Measurements from ENCODE around the gene TECTB.

Gene TECTB

DNA sequence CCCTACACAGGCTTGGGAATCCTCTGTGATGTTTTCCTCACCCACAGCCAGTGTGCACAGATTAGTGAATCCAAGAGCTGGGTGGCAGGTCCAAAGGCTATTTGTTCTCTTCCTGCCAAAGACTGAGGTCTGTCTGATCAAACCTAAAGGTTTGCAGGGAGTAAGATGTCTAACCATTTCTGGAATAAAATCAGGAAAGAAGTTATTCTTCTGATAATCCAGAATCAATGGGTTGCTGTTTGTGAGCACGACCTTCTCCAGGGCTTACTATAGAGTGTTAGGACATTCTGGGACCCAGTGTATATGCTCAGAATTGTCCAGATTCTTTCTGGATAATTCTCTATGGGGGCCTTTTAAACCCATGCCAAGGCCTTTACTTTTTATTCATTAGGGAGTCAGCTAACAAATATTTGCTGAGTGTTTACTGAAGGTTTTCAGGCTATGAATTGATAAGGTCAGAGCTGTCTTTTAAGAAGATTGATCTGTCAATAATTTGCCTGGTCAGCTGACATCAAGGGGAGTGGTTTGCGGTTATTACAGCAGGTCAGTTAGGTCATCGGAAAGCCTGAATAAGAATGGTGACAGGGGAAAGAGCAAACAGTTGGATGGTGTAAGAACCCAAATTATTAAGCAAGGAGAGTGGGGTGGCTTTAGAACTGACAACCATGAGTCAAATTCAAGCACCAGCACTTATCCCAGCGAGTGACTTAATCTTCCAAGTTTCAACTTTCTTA lies 7.5 kb upstream of the TECTB start:
- no peak for DNase-seq

DNA sequence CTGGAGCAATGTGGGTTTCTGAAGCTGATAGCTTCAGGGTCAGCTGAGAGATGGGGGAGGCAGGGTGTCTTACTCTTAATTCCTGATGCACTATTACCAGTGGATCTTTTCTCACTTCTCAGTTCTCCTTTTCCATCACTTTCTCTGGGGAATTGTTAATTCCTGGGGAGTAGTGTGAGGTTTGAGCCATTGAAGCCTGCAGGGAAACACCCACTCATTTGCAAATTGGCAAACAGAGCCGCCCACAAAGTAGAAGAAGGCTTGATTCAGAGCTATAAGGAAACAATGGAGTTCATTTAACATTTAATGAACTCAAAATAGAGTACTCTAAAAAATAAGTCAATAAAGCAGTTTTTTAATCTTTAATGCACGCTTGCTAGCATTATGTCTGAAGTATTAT lies 4.3 kb upstream of the TECTB start:
- DNase-seq, result no peak

DNA sequence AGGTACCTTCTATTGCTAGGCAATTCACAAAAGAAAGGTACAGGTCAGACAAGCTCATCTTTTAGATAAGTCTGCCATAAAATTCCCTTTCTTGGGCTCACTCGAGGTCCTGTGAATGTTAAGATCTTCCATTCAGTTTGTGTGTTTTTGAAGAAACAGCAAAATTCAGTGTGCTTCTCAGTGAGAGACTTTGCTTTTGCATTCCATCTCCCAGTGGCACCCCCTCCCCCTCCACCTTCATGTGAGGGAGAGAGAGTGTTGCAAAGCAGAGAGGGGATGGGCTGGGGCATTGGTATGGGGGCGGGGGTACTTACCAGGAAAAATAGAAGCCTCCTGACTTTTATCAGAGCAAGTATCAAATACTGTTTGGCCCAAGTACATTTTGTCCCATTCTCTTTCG lies 3.8 kb upstream of the TECTB start:
- no peak for DNase-seq

DNA sequence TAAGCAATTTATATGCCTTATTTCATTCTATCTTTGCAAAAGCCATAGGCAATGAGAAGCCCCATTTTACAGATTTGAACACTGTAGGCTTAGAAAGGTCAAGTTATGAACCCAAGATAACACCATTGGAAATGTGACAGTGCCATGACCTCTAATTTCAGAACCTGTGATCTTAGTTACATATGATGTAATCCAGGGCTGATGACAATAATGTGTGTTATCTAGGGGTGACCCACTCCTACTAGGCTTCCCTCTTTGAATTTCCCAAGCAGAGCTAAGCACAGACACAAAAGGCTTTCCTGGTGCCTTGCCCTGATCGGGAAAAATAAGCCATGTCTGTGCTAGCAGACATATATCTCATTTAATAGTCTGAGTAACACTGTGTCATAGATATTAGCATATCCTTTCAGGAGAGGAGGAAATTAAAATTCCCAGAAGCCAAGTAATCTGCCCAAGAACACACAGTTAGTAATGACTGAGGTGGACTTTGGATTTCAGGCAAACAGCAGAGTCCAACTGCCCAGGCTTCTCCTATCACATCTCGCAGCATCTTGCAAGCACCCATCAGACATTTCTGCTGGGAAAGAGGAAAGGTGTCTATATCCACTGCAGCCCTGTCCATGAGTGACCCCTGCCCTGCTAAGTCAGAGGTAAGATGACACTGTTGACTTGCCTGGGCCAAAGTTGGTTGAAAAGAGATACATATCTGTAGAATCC lies 2.8 kb upstream of the TECTB start:
- no peak for DNase-seq

DNA sequence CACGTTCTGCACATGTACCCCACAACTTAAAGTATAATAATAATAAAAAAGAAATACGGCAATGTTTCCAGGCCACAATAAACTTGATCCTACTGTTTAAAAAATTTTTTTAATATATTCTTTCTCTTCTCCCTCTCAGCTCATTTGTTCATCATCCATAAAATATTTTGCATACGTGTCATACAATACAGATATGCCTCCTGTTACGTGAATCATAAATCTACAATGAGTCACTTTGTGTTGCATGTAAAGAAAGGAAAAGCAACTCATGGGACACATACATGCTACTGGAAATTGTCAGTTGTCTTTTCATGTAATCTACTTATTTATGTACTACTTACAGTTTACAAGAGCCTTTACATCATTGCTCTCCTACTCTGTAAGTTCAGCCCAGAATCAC lies 1.1 kb upstream of the TECTB start:
- no peak for DNase-seq

DNA sequence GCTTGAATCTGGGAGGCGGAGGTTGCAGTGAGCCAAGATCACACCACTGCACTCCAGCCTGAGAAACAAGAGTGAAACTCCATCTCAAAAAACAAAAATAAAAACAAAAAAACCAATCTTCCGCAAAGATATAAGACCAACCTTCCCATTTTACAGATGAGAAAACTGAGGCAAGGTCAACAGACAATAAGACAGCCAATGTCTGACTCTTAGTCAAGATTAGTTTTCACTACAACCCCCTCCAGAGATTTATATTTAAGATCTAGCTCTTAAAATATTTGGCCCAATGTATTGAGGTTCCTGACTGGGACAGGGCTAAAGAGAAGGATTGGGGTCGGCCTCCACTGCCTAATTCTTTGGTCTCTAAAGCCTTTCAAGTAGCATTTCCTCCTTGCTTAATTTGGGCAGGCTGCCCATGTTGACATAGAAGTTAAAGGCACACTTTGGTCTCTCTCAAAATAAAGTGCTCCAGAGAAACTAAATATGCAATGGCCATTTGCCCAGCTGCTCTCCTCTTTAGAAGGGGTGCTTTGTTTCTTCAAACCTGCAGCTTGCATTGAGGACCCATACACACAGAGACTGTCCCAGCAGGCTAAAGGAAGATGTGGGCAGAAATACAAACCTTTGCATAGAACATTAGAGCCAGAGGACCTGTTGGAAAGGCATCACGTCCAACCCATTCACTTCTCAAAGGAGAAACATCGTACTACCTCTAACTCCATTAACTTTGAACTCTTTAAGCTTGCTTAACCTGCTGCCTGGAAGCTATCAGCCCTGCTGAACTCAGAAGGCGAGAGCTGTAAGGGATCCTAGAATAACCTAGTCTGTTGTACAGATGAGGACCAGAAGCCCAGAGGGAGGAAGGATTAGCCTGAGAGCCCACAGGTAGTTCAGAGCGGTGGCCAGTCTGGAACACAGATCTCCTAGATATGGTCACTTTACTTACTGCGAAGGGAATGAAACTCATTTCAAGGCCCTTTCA lies 3.9 kb downstream of the TECTB start:
- DNase-seq, result no peak

DNA sequence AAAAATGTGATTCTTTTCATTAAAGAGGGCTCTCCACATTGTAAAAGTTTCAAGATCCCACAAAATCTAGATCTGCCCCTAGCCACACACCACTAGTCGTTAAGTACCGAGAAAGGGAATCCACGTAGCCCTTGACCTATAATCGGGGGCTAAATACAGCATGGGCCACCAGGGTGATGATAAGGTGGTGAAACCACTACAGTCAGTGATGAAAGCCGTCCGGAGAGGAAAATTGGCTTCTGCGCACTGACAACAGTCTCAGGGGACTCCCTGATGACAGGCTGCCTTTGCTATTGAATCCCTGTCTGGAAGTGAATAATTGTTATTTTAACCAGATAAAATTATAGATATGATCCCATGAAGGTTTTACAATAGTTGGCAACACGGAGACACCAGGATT lies 4.6 kb downstream of the TECTB start:
- no peak for DNase-seq

DNA sequence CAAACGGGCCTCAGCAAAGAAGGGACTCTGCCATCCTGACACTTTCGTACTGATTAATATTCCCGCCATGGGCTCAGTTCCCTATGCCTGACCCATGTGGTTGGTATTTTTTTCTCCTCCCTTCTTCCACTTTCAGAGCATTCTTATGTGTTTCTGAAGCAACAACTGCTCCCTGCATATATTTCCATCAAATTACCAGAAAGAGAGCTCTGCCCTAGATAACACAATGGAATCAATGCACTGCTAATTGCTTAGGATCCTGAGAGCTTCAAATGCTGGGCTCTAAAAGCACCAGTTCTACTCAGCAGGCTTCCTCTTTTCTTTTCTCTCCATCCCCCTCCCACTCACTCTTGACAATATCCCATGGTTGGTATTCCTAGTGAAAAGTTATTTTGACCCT lies 5.3 kb downstream of the TECTB start:
- DNase-seq, result no peak

DNA sequence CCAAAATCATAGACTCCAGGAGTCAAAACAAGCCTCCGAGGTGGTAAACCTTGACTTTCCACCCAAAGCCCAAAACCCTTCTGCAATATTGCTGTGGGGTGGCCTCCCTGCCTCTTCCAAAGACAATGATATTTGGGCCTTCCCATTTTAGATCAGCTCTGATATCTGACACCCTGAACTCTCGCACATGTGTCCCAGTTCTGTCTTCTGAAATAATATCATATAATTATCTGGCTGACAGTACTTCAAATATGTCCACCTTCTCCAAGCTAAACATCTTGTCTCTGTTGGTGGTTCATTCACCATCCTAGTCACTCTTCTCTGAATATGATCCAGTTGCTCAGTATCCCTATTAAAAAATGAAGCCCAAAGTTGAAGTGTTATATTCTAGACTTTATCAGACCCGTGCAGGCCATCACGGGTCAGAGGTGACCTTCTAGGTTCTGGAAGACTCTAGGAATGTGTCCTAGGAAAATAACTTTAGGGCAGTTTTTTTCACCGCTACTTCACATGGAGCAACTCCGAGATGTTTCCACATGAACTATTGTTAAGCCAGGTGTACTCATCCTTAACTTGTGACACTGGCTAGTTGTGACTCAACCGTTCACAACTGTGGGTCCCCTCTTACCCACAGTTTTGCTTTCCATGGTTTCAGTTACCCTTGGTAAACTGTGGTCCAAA lies 6.3 kb downstream of the TECTB start:
- no peak for DNase-seq

DNA sequence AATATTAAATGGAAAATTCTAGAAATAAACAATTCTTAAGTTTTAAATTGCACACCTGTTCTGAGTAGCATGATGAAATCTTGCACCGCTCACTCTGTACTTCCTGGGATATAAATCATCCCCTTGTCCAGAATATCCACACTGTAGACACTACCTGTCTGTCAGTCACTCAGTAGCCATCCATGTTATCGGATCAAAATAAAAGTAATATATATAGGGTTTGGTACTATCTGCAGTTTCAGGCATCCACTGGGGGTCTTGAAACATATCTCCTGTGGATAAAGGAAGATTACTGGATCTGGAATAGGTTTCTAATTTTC lies 6.8 kb downstream of the TECTB start:
- no peak for DNase-seq

DNA sequence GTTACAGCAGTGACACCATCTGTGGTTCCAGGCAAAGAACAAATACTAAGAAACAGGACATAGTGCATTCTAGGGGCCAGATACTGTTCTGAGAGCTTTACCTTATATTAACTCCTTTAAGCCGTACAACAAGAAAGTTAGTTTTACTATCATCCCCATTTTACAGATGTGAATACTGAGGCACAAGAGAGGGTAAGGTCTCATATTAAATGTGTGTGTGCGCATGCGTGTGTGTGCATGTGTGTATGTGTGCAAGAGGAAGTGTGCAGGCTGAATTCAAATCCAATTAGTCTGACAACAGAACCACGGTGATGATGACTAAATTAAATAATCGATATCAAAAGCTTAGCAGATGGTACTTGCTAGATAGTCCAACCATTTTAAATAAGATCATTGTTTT lies 11.0 kb downstream of the TECTB start:
- no peak for DNase-seq

DNA sequence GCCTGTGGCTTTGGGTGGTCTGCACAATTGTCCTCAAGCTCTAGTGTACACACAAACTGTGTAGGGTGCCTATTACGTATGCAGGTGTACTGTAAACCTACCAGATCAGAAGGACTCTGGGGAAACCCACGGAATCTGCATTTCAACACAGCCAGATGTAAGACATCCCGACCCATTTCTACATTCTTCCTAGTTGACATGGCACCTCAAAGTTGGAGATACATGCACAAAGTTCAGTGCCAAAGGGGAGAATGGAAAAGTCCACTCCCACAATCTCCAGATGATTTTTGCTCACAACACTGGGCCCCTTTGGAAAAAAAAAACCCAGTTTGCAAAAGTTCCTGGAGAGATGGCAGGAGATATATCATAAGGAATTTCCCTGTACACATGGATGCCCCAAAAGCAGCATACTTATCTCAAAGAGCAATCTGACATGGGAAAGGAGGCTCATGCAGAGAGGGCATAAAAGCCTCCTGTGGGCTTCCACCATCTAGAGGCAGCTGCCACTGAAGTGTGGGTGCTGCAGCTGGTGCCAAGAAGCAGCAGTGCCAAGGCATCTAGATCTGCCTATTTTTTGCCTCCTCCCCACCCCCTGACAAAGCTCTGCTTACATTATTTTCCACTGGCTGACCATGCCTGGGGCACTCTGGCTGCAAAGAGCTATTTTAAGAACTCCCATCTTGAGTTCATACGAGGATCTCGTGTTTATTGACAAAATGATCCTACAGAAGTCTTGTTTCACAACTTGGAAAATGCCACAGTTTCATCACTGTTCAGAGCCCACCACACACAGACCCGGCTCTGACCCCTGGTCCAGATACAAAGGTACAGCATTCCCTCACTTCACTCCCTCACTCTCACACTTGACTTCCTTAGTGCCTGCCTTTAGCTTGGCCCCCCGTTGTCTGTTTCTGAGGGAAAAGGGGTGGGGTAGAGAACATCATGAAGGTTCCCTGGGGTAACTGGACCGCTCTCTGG lies 12.9 kb downstream of the TECTB start:
- no peak for DNase-seq

DNA sequence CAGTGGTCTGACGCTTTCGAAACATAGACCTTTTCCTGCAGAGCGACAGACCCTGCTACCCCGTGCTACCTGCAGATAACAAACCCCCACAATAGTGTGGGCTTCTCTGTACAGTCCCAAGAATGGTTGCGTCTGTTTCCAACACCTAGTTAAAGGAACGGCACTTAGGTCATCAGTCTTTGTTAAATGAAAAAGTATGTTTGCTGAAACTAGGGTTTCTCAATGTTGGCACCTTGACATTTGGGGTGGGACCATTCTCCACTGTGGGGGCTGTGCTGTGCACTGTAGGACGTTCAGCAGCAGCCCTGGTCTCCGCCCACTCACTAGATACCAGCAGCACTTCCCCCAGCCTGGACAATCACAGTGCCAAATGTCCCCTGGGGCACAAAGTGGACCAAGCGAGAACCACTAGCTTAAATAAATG lies 13.7 kb downstream of the TECTB start:
- DNase-seq, result no peak

DNA sequence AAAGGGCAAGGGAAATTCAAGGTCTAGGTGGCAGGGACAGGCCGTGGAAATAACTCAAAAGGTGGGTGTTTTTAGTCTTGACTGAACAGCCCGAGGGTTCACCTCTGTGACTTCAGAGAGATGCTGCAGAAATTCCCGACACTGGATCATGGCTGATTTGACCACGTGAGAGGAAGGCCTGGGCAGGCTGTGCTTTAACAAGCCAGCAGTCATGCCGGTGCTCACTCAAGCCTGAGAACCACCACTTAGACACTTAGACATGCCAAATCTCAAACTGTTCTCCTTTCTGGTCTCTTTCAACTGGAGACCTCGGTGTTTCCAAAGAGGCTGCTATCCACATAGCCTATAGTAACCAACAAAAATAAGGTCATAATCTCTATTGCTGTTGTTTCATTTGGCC lies 15.4 kb downstream of the TECTB start:
- DNase-seq, result no peak

DNA sequence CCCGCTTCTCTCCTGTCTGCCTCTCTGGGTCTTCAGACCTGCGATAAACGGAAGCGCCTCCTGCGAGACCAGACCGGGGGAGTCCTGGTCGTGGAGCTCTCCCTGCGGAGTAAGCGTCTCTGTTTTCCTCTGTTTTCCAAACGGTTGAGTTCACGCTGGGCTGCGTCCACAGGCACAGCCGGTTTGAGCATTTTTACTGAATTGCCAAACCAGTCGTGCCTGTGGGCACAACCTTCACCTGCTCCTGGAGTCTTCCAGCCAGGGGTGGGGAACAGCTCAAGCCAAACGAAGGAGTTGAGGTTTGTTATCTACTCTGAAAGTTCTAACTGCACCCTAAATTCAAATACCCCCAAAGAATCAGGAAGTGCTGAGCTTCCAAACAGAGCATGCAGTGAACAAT lies 16.3 kb downstream of the TECTB start:
- no peak for DNase-seq

DNA sequence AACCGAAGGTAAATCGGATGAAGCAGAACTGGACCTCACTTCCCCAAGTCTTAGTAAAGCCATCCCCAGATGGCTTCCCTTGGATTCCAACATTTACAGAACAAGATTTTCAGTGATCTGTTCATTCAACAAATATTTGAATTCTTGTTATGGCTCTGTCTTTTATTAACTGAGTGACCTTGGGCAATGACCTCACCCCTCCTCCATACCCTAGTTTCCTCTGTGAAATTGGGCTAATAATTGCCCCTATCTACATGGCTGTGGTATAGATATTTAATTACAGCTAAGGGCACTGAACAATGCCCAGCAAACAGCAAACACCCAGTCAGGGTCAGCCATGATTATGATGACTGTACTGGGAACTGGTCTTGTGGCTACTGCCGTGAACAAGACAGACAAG lies 19.1 kb downstream of the TECTB start:
- DNase-seq, result no peak

DNA sequence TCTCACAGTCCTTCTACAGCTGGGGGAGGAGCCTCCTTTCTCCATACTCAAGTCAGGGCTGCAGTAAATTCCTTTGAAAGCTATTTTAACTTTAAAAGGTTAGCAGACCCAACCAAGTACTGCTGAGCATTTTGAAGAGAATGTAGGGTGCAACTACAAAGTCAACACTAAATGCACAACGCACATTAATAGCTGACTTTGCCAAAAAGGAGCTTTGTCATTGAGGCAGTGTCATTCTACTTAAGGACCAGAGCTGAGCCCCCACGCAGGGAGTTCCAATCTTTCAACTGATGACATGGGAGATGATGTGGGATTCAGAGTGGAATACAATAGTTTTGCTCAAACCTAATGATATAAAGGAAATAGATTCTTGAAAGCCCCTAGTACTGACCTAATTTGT lies 20.3 kb downstream of the TECTB start:
- no peak for DNase-seq

DNA sequence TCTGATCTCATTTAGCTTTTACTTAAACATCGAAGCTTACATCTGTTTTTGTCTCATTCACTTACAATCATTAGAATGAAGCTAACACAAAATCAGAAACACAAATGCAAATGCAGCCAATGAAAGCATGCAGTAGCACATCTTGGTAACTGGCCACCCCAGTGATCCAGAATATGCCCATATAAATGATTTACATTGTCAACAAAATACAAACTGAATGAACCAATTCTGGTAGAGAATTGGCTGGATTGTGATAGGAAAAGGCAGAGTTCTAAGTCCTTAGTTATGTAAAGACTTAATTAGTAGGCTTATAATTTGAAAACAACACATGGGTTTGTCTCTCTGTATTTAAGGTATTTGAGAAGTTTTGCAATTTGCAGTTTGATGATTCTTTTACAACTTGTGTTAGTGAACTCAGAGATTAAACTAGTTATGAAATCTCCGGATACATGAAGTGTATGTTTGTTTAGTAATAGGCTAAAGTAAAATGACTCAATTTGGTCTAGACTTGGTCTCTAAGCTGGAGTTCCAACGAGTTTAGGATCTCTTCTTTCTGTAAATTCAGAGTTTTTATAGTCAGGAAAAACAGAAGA lies 21.2 kb downstream of the TECTB start:
- no peak for DNase-seq

DNA sequence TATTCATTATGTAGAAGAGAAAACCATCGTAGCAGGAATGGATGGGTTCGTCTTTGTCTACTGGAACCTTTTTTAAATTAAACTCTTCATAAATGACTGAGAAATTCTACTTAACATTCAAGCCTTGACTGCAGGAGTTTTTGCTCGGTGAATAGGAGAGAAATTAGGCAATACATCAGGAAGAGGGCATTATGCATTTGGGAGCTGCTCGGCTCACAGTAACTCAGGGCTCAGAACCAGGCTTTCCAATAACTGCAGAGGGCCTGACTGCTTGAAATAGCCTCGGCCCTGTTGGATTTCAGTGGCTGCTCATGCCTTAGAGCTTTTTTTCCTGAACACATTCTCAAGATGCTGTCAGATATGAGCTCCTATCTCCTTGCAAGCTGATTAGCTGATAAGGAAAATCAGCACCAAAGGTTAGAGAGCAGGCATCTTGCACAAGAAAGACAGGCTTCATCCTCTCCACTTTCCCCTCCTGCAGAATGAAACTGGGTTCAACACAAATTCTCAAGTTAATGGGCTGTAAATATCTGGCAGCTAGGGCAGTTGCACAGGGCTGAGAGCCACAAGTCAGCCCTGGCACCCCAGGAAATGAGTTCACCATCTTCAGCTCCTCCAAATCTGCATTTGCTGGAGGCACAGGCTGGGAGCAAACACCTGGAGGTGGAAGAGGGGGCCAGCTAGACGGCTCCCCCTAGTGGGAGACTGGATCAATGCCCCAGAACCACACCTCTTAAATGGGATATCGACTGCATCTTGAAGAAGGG lies 24.3 kb downstream of the TECTB start:
- DNase-seq, result no peak

DNA sequence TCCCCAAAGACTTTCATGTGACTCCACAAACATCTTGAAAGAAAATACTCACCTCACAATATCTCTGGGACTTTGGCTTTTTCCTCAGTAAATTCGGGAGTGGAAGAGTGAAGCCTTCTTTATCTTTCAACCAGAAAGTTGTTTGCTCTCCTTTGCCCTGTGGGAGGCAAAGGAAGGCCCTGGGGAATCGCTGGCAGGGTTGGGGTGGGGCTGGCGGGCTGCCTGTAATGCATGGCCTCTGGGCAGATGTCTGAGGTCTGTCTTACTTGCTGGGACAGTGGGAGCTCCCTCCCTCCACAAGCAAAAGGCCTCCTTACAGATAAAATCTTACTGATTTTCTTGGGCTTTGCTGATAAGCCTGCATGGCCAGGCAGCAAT lies 24.9 kb downstream of the TECTB start:
- DNase-seq, result no peak

DNA sequence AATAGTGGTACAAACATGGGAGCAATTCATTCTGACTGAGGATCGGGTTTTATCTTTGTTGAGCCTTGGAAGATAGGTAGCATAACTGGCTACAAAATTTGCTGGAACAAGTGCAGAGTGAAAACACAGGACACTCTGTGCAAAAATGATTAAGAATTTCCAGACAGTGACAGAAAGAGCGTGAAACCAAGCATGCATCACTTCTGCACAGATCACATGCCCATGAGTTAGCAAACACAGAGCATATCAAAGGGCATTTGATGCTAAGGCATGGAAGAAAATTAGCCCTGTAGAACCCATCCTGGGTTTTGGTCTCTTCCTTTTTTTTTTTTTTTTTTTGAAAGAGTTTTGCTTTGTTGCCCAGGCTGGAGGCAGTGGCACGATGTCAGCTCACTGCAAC lies 28.3 kb downstream of the TECTB start:
- DNase-seq, result no peak
